Activated T-helper 2 cell treated with anti-CD3 and anti-CD28 coated beads, Interferon-gamma antibody, Interleukin-2, Interleukin-4, amounts not matched to agents 10 μg/mL and 5 μg/mL and 100 μg/mL, durations not matched to agents 14 hours and 24 hours and 36 hours (primary cell): ENCODE results near the gene PTGFR. TPM values are rescaled to one million over a fixed set of nuclear protein-coding genes. Genes with fewer than 3 reads are reported as not detected.

Source experiments
- DNase-seq: peaks from one replicate; pipeline ENCODE4 v3.0.0; 2021; ENCODE audit warnings: low spot score
- H3K27ac Mint-ChIP-seq: one replicate; pipeline ENCODE4 v1.8.0; 2021; ENCODE audit warnings: mixed read lengths
- H3K27me3 Mint-ChIP-seq: one replicate; pipeline ENCODE4 v1.8.0; 2021; ENCODE audit warnings: low read depth, mixed read lengths
- H3K36me3 Mint-ChIP-seq: one replicate; pipeline ENCODE4 v1.8.0; 2021; ENCODE audit warnings: low read depth, mixed read lengths
- H3K4me1 Mint-ChIP-seq: one replicate; pipeline ENCODE4 v1.8.0; 2021; ENCODE audit warnings: low read depth, mixed read lengths
- H3K4me3 Mint-ChIP-seq: one replicate; pipeline ENCODE4 v1.8.0; 2021; ENCODE audit warnings: low read depth, mild to moderate bottlenecking, moderate library complexity, mixed read lengths
- H3K9me3 Mint-ChIP-seq: one replicate; pipeline ENCODE4 v1.8.0; 2021; ENCODE audit warnings: mixed read lengths
- intact Hi-C: fragments of 100-400 bp; cut with micrococcal nuclease; formaldehyde crosslinking; loops from one replicate; pipeline ENCODE4 v1.15.1; 2023
- total RNA-seq: library from RNA; stranded (reverse); gene quantifications from 2 replicates; pipeline ENCODE4 v1.2.3, GENCODE V29; 2022

The PTGFR gene
- total RNA-seq, 1 donor from 2014 or later, result not detected

DNA sequence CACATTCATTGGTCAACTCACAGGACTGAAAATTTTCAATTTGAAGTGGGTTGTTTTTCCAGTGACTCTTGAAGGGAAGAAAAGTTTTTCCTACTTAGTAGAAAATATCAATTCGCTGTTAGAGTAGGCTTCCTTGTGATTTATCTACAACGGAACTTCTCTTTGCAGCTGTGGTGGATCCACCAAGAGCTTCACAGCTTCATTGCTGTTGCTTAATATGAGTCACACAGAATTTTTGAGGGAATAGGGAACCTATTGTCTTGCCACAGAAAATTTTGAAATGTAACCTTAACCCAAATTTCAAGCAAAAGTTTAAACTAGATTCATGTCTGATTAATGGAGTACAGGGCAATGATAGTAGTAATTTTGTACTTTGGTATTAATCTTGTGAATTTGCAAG, 71.1 kb downstream of the PTGFR start:
- Mint-ChIP-seq H3K4me3 (no peak overlapping the region), H3K27me3 (no peaks in the 10 kb centered on the region), H3K9me3 (no peaks in the 10 kb centered on the region), H3K27ac (no peak overlapping the region), H3K4me1 (no peaks in the 10 kb centered on the region), H3K36me3 (no peaks in the 10 kb centered on the region)
- intact Hi-C loops, result no loop called here
- DNase-seq, result no peak

DNA sequence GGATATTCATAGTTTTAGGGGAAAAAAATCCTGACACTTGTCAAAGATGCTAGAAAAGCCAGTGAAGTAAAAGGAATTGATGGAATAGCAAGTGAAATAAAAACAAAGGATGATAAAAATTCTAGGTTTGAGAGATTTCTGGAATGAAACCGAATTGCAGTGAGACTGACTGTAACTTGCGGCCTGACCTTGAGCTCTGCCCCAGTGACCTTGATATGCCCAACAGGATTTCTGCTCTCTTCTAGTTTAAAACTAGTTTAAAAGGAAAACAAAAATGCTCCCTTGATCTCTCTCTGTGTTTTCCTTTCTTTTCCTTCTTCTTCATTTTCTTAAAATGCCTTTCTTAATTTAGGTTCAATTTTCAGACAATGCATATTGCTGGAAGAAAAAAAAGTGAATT, 74.6 kb downstream of the PTGFR start:
- no peak for DNase-seq
- Mint-ChIP-seq H3K27me3 (no peaks in the 10 kb centered on the region), H3K9me3 (no peaks in the 10 kb centered on the region), H3K4me1 (no peaks in the 10 kb centered on the region), H3K36me3 (no peaks in the 10 kb centered on the region), H3K4me3 (no peak overlapping the region), H3K27ac (no peak overlapping the region)
- intact Hi-C loops, result no loop called here

DNA sequence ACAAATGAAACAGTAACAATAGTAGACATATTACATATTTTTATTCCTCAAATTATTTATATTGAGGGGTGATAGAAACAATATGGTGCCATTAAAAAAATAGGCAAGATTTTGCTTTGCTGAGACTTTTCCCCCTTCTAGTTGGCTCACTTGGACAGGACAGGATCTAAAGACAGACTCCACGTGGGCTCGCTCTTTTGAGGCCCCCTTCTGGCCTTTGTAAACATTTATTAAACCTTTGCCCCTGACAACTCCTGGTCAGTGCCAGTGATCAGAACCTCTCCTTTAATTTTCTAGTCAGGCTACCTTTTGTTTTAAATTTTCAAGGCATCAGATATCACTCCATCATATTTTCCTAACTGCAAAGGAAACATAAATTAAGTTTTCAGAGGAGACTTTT, 79.8 kb downstream of the PTGFR start:
- Mint-ChIP-seq H3K4me3 (no peak overlapping the region), H3K27me3 (no peaks in the 10 kb centered on the region), H3K36me3 (no peaks in the 10 kb centered on the region), H3K9me3 (no peaks in the 10 kb centered on the region), H3K4me1 (no peaks in the 10 kb centered on the region), H3K27ac (no peak overlapping the region)
- no peak for DNase-seq
- intact Hi-C loops, result no loop called here

DNA sequence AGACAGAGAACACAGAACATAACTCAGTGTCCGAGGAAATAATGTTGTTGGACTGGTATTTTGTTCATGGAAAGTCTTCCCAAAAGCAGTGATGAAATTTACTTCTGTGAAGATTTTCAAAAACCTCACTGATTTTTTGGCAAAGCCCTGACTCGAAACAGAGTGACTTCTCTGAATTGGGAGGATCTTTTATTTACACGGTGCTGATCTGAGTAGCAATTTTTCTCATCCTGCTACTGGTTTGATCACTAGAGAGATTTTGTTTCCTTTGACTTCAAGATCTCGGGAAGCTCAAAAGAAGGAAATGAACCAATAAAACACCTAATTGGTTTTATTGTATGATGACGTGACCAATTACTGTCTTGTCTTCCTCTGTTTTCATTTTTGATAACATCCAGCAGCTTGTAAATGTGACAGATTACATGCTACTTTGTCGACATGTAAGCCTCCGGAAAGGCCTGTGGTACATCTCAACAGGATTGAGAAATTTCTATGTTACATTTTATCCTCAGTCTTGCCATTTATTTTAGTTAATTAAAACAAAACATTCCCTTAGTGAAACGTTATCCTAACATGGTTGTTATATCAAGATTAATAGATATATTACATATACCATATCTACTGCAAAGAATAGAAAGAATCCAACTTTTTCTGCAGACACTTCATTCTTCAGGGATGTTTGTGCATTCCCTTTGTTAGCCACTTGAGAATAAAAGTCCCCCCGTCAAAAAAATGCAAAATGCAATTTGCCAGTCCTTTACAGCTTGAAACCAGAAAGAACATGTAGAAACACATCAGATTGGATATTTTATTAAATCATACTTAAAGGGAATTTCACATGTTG, 86.7 kb downstream of the PTGFR start:
- no peaks in the 10 kb centered on the region for H3K9me3 Mint-ChIP-seq
- H3K27me3 Mint-ChIP-seq, result no peaks in the 10 kb centered on the region
- H3K4me1 Mint-ChIP-seq, result no peaks in the 10 kb centered on the region
- H3K4me3 Mint-ChIP-seq, result no peak overlapping the region
- DNase-seq, result no peak
- intact Hi-C loops, result no loop called here
- no peak overlapping the region for H3K27ac Mint-ChIP-seq
- H3K36me3 Mint-ChIP-seq, result no peaks in the 10 kb centered on the region

DNA sequence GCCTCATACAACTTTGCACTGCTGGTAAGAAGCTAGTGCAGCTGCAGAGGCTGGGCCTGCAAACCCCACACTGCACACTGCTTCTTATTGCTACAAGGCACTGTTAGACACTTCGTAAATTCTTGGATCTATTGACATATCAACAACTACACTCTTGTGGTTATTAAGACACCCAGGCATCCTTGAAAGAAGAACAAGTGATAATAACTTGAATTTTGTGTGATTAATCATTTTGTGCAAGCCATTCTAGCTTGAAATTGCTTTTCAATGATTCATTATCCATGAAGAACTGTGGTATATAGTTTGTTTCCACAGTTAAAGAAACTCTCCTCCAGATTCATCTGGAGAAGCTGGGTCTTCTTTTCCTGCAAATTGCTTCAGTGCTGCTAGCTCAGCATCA, 95.8 kb downstream of the PTGFR start:
- intact Hi-C loops, result no loop called here
- no peak for DNase-seq
- Mint-ChIP-seq H3K36me3 (no peaks in the 10 kb centered on the region), H3K4me3 (no peak overlapping the region), H3K27ac (no peak overlapping the region), H3K9me3 (no peaks in the 10 kb centered on the region), H3K27me3 (peaks cover 3% of the 10 kb centered on the region), H3K4me1 (no peaks in the 10 kb centered on the region)

DNA sequence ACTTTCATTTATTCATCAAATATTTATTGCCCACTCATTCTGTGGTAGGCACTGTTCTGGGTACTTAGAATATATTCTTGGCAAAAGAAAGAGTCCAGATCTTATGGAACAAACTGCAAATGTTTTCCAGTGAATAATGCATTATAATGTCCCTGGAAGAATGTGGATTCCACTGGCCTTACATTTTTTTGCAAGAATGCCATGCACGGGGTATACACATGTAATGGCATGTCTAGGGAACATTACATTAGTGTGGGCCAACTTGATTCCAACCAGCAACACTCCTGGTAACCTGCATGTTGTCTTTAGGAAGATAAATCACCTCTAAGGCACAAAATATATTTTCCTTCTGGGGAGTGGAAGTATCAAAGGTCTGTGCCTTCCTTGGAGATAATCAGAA, 96.4 kb downstream of the PTGFR start:
- Mint-ChIP-seq H3K4me3 (no peak overlapping the region), H3K9me3 (no peaks in the 10 kb centered on the region), H3K27ac (no peak overlapping the region), H3K4me1 (no peaks in the 10 kb centered on the region), H3K27me3 (peaks cover 3% of the 10 kb centered on the region), H3K36me3 (no peaks in the 10 kb centered on the region)
- no peak for DNase-seq
- intact Hi-C loops, result no loop called here

Other genes starting within 250 kb of the PTGFR start
- gene IFI44L, start 129.5 kb downstream of the PTGFR start, total RNA-seq, result 7.5 and 8.3 TPM in 2 replicates
- 14.4 and 16.0 TPM in 2 replicates for gene IFI44, start 158.9 kb downstream of the PTGFR start, total RNA-seq